ENCODE data around the gene LSAMP.

LSAMP gene

GRCh38 chr3:116200956-116201690 is 244.2 kb downstream of the LSAMP start:
- no peaks in the 10 kb centered on the region for H3K9me3 ChIP-seq (ENCODE audit: control insufficient read depth, low read length)
- no peak overlapping the region for H3K9ac ChIP-seq (ENCODE audit: low read length)
- no peaks in the 10 kb centered on the region for H3K27me3 ChIP-seq (ENCODE audit: control insufficient read depth, insufficient read depth, low read length)

GRCh38 chr3:116199063-116199462 is 246.2 kb downstream of the LSAMP start:
- Histone ChIP-seq H3K9ac (ENCODE audit: low read length) (no peak overlapping the region), H3K36me3 (ENCODE audit: control insufficient read depth, insufficient read depth, low read length) (no peaks in the 10 kb centered on the region), H3K4me3 (ENCODE audit: low read length) (no peak overlapping the region), H3K4me1 (ENCODE audit: control insufficient read depth, insufficient read depth, low read length) (no peaks in the 10 kb centered on the region), H3K27me3 (ENCODE audit: control insufficient read depth, insufficient read depth, low read length) (no peaks in the 10 kb centered on the region), H3K9me3 (ENCODE audit: control insufficient read depth, low read length) (no peaks in the 10 kb centered on the region)

More at GRCh38 chr3:116200956-116201690, 244.2 kb downstream of the LSAMP start:
- H3K36me3 ChIP-seq (ENCODE audit: control insufficient read depth, insufficient read depth, low read length): no peaks in the 10 kb centered on the region
- H3K4me3 ChIP-seq (ENCODE audit: low read length): no peak overlapping the region
- H3K4me1 ChIP-seq (ENCODE audit: control insufficient read depth, insufficient read depth, low read length): no peaks in the 10 kb centered on the region

- Histone ChIP-seq H3K4me3 (ENCODE audit: low read length) (no peak overlapping the region), H3K4me1 (ENCODE audit: control insufficient read depth, insufficient read depth, low read length) (no peaks in the 10 kb centered on the region)
Observed at GRCh38 chr3:116198087-116198486, 247.2 kb downstream of the LSAMP start.

DNA sequence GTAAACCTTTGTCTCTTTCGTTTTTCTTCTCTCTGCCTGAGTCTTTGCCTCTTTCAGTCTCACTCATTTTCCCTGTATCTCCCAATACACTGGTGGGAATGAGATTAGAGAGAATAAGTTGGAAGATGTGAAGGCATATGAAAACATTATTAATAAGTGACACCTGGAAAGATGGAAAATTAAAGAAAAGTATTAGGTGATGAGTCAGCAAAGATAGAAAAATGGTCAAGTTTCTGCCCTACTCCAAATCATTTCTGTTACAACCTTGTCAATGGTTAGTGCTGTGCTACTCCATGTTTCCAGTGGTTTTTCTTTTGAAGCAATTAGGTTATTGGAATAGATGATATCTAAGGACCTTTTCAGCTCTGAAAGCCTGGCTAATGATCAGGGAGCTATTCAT is 252.8 kb downstream of the LSAMP start:
- Histone ChIP-seq H3K4me1 (ENCODE audit: control insufficient read depth, insufficient read depth, low read length) (no peaks in the 10 kb centered on the region), H3K27me3 (ENCODE audit: control insufficient read depth, insufficient read depth, low read length) (no peaks in the 10 kb centered on the region), H3K4me3 (ENCODE audit: low read length) (no peak overlapping the region), H3K9ac (ENCODE audit: low read length) (no peak overlapping the region), H3K9me3 (ENCODE audit: control insufficient read depth, low read length) (no peaks in the 10 kb centered on the region), H3K36me3 (ENCODE audit: control insufficient read depth, insufficient read depth, low read length) (no peaks in the 10 kb centered on the region)

More at GRCh38 chr3:116198087-116198486, 247.2 kb downstream of the LSAMP start:
- no peaks in the 10 kb centered on the region for H3K9me3 ChIP-seq (ENCODE audit: control insufficient read depth, low read length)
- H3K27me3 ChIP-seq (ENCODE audit: control insufficient read depth, insufficient read depth, low read length): no peaks in the 10 kb centered on the region
- H3K9ac ChIP-seq (ENCODE audit: low read length): no peak overlapping the region
- H3K36me3 ChIP-seq (ENCODE audit: control insufficient read depth, insufficient read depth, low read length): no peaks in the 10 kb centered on the region

DNA sequence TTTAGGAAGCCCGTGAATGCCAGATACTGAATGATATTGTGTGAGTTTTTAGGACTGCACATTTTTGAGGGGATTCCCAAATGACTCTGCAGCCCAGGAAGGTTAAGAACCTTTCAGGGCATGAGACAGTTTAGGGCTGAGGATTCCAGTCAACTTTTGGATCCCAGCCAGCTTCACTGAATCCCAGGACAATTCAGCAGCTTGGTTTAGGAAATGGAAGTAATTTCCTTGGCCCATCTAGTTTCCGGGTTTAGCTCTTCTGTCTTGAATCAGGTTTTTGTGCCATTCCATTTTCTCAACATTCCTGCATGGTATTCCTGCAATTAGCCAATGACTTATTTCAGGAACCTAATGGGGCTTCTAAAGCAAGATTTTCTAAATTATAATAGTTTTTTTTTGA is 253.9 kb downstream of the LSAMP start:
- H3K27me3 ChIP-seq (ENCODE audit: control insufficient read depth, insufficient read depth, low read length): no peaks in the 10 kb centered on the region
- no peaks in the 10 kb centered on the region for H3K36me3 ChIP-seq (ENCODE audit: control insufficient read depth, insufficient read depth, low read length)
- H3K9ac ChIP-seq (ENCODE audit: low read length): no peak overlapping the region
- no peaks in the 10 kb centered on the region for H3K9me3 ChIP-seq (ENCODE audit: control insufficient read depth, low read length)
- H3K4me1 ChIP-seq (ENCODE audit: control insufficient read depth, insufficient read depth, low read length): no peaks in the 10 kb centered on the region
- no peak overlapping the region for H3K4me3 ChIP-seq (ENCODE audit: low read length)

DNA sequence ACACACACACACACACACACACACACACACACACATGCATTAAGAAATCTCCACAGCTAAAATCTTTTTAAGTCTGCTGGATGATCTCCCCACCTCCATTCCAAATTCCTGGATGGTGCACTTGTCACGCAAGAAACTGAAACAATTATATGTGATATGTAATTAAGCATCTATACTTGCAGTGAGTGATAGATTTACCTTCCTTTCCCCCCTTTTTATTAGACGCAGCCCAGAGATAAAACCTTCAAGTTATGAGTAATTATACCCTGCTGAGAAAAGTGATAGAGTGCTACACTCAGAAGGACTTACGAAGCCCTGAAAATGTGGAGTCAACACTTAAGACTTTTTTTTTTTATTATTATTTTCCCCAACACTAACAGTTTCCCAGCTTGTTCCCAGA is 255.2 kb downstream of the LSAMP start:
- no peaks in the 10 kb centered on the region for H3K27me3 ChIP-seq (ENCODE audit: control insufficient read depth, insufficient read depth, low read length)
- H3K9ac ChIP-seq (ENCODE audit: low read length): no peak overlapping the region
- H3K4me3 ChIP-seq (ENCODE audit: low read length): no peak overlapping the region
- H3K36me3 ChIP-seq (ENCODE audit: control insufficient read depth, insufficient read depth, low read length): no peaks in the 10 kb centered on the region
- no peaks in the 10 kb centered on the region for H3K9me3 ChIP-seq (ENCODE audit: control insufficient read depth, low read length)
- no peaks in the 10 kb centered on the region for H3K4me1 ChIP-seq (ENCODE audit: control insufficient read depth, insufficient read depth, low read length)

DNA sequence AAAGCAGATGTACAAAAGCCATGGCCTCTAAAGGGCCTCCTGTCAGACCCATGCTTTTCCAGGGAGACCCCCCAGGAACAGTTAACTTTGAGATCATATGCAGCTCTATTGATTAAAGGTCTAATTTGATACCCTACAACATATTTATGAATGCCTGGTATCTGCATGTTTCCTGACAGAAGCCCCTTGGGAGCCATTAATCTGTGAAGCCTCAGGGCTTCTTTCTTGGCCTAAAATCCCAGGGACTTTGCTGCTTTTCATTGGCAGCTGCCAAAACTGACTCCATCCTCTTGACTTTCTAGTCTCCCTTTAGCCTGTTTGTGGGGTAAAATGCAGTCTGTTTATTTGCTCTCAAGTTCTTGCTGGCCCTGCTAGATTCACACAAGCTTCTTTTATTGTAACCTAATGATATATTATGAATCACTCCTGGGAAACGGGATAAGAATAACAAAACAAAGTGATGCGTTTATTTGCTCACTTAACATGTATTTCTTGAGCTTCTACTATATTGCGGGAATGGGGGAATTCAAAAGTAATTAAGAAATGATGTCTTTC is 257.0 kb downstream of the LSAMP start:
- H3K36me3 ChIP-seq (ENCODE audit: control insufficient read depth, insufficient read depth, low read length): no peaks in the 10 kb centered on the region
- no peaks in the 10 kb centered on the region for H3K27me3 ChIP-seq (ENCODE audit: control insufficient read depth, insufficient read depth, low read length)
- H3K9me3 ChIP-seq (ENCODE audit: control insufficient read depth, low read length): no peaks in the 10 kb centered on the region
- no peak overlapping the region for H3K9ac ChIP-seq (ENCODE audit: low read length)
- H3K4me1 ChIP-seq (ENCODE audit: control insufficient read depth, insufficient read depth, low read length): no peaks in the 10 kb centered on the region
- no peak overlapping the region for H3K4me3 ChIP-seq (ENCODE audit: low read length)

GRCh38 chr3:116186049-116186448 is 259.2 kb downstream of the LSAMP start:
- no peaks in the 10 kb centered on the region for H3K9me3 ChIP-seq (ENCODE audit: control insufficient read depth, low read length)

DNA sequence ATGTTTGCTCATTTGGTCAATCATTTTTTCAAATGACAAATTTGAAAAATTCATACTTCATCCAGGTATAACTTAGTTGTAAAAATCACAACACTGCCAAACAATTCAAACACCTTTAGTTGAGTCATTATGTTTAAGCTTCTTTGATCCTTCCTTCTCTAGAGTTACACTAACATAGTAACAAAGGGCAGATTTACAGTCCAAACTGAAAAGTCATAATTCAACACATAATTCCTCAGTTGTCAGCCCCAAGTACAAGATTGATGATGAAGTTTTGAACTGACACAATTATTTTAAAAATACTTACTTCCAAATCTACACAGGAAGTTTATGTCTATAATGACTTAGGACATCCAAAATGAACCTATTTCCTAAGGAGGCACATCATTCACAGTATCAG is 264.1 kb downstream of the LSAMP start:
- Histone ChIP-seq H3K9ac (ENCODE audit: low read length) (no peak overlapping the region), H3K4me1 (ENCODE audit: control insufficient read depth, insufficient read depth, low read length) (no peaks in the 10 kb centered on the region), H3K27me3 (ENCODE audit: control insufficient read depth, insufficient read depth, low read length) (no peaks in the 10 kb centered on the region), H3K36me3 (ENCODE audit: control insufficient read depth, insufficient read depth, low read length) (no peaks in the 10 kb centered on the region), H3K4me3 (ENCODE audit: low read length) (no peak overlapping the region), H3K9me3 (ENCODE audit: control insufficient read depth, low read length) (no peaks in the 10 kb centered on the region)

More at GRCh38 chr3:116186049-116186448, 259.2 kb downstream of the LSAMP start:
- no peak overlapping the region for H3K4me3 ChIP-seq (ENCODE audit: low read length)
- no peaks in the 10 kb centered on the region for H3K36me3 ChIP-seq (ENCODE audit: control insufficient read depth, insufficient read depth, low read length)
- H3K27me3 ChIP-seq (ENCODE audit: control insufficient read depth, insufficient read depth, low read length): no peaks in the 10 kb centered on the region
- H3K4me1 ChIP-seq (ENCODE audit: control insufficient read depth, insufficient read depth, low read length): no peaks in the 10 kb centered on the region
- no peak overlapping the region for H3K9ac ChIP-seq (ENCODE audit: low read length)

DNA sequence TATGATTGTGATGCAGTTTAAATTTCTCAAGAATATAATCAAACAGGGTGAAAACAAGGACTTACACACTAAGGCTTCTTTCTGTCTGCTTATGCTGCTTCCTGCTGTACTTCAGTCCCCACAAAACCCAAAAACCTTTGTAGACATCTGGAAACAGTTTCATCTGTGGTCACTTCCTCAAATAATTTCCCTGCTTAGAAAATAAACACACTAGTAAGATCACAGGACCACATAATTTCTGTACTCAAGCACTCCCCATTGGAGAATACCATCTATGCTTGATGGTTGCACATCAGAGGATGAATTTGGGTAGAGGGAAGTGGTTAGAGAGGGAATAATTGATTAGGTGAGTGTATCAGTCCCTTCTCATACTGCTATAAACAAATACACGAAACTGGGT is 266.2 kb downstream of the LSAMP start:
- no peak overlapping the region for H3K4me3 ChIP-seq (ENCODE audit: low read length)
- H3K4me1 ChIP-seq (ENCODE audit: control insufficient read depth, insufficient read depth, low read length): no peaks in the 10 kb centered on the region
- no peak overlapping the region for H3K9ac ChIP-seq (ENCODE audit: low read length)
- H3K27me3 ChIP-seq (ENCODE audit: control insufficient read depth, insufficient read depth, low read length): no peaks in the 10 kb centered on the region
- H3K36me3 ChIP-seq (ENCODE audit: control insufficient read depth, insufficient read depth, low read length): no peaks in the 10 kb centered on the region
- H3K9me3 ChIP-seq (ENCODE audit: control insufficient read depth, low read length): no peaks in the 10 kb centered on the region

- no peak overlapping the region for H3K4me3 ChIP-seq (ENCODE audit: low read length)
- H3K9me3 ChIP-seq (ENCODE audit: control insufficient read depth, low read length): no peaks in the 10 kb centered on the region
- H3K36me3 ChIP-seq (ENCODE audit: control insufficient read depth, insufficient read depth, low read length): no peaks in the 10 kb centered on the region
- H3K9ac ChIP-seq (ENCODE audit: low read length): no peak overlapping the region
- H3K4me1 ChIP-seq (ENCODE audit: control insufficient read depth, insufficient read depth, low read length): no peaks in the 10 kb centered on the region
- H3K27me3 ChIP-seq (ENCODE audit: control insufficient read depth, insufficient read depth, low read length): no peaks in the 10 kb centered on the region
Observed at GRCh38 chr3:116176974-116177555, 268.2 kb downstream of the LSAMP start.

GRCh38 chr3:116166121-116166520 is 279.2 kb downstream of the LSAMP start:
- H3K4me1 ChIP-seq (ENCODE audit: control insufficient read depth, insufficient read depth, low read length): no peaks in the 10 kb centered on the region
- H3K4me3 ChIP-seq (ENCODE audit: low read length): no peak overlapping the region
- H3K9me3 ChIP-seq (ENCODE audit: control insufficient read depth, low read length): no peaks in the 10 kb centered on the region
- H3K36me3 ChIP-seq (ENCODE audit: control insufficient read depth, insufficient read depth, low read length): no peaks in the 10 kb centered on the region
- H3K27me3 ChIP-seq (ENCODE audit: control insufficient read depth, insufficient read depth, low read length): no peaks in the 10 kb centered on the region
- no peak overlapping the region for H3K9ac ChIP-seq (ENCODE audit: low read length)
